Measurements from ENCODE around the gene AFG3L2. TPM values are rescaled to one million over a fixed set of nuclear protein-coding genes. Genes with fewer than 3 reads are reported as not detected.

AFG3L2 gene
- total RNA-seq, 1 experiment from 2014 or later, result 73.5 TPM

DNA sequence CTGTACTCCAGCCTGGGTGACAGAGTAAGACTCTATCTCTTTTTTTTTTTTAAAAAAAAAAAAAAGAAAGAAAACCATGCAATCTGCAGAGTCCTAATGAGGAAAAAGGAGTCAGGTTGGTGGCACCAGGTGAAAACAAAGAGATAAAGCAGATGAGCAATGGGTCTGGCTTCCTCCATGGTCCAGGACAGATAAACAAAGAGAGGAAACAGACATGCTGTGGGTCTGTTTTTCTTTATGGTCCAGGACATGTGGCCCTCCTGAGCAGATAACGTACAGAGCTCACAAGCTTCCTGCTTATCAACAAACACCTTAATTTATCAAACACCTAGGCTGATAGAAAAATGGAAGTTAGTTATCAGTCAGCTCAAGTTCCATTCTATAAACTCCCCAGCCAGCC, 93.4 kb downstream of the AFG3L2 start:
- H3K79me2 ChIP-seq (ENCODE audit: insufficient read depth, low read length), result no peaks in the 10 kb centered on the region
- no peak overlapping the region for H2AFZ ChIP-seq (ENCODE audit: low read length)
- Mint-ChIP-seq H3K27ac (no peak overlapping the region), H3K4me3 (no peak overlapping the region), H3K36me3 (ENCODE audit: insufficient read depth in 1 of 3, low read depth in 3 of 3) (no peaks in the 10 kb centered on the region; a peak in 1 of 7 replicates), H3K9me3 (no peaks in the 10 kb centered on the region), H3K4me1 (peaks cover 29 to 30% of the 10 kb centered on the region in 2 experiments), H3K27me3 (ENCODE audit: low read depth) (peaks cover 42% of the 10 kb centered on the region)
- H3K23me2 ChIP-seq (ENCODE audit: insufficient read length, low read depth, low read length, poor library complexity, severe bottlenecking), result peaks cover 14% of the 10 kb centered on the region
- H3K4me1 ChIP-seq (ENCODE audit: insufficient read depth, low read length), result no peaks in the 10 kb centered on the region
- H2BK5ac ChIP-seq (ENCODE audit: insufficient read length, low read length), result no peak overlapping the region
- WGBS (ENCODE audit: extremely low coverage, insufficient read length, low lambda C conversion rate), result no CpG with 5 or more reads among the region's 1 CpG
- no peak overlapping the region for H3K27ac ChIP-seq (ENCODE audit: insufficient read length, low read depth, low read length)
- H2BK20ac ChIP-seq (ENCODE audit: low read depth, low read length, poor library complexity, severe bottlenecking), result no peak overlapping the region
- no peak overlapping the region for H3K14ac ChIP-seq (ENCODE audit: insufficient read depth, low read length)
- no peak overlapping the region for H3K18ac ChIP-seq (ENCODE audit: insufficient read length, low read depth, low read length)
- no peak overlapping the region for H2BK120ac ChIP-seq (ENCODE audit: low read depth, low read length, poor library complexity, severe bottlenecking)
- H2BK12ac ChIP-seq (ENCODE audit: insufficient read length, low read depth, low read length), result no peak overlapping the region
- no peaks in the 10 kb centered on the region for H3K9me3 ChIP-seq (ENCODE audit: control insufficient read depth, low read depth, low read length)
- no peak overlapping the region for H2BK15ac ChIP-seq (ENCODE audit: low read depth, low read length)
- no peak overlapping the region for H3K4ac ChIP-seq (ENCODE audit: low read depth, low read length)
- TF ChIP-seq, protein P1, sequence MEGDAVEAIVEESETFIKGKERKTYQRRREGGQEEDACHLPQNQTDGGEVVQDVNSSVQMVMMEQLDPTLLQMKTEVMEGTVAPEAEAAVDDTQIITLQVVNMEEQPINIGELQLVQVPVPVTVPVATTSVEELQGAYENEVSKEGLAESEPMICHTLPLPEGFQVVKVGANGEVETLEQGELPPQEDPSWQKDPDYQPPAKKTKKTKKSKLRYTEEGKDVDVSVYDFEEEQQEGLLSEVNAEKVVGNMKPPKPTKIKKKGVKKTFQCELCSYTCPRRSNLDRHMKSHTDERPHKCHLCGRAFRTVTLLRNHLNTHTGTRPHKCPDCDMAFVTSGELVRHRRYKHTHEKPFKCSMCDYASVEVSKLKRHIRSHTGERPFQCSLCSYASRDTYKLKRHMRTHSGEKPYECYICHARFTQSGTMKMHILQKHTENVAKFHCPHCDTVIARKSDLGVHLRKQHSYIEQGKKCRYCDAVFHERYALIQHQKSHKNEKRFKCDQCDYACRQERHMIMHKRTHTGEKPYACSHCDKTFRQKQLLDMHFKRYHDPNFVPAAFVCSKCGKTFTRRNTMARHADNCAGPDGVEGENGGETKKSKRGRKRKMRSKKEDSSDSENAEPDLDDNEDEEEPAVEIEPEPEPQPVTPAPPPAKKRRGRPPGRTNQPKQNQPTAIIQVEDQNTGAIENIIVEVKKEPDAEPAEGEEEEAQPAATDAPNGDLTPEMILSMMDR (conservative IDR thresholded peaks at IDR 0.05), result no peak
- DNase-seq, result no peak
- H3K9ac ChIP-seq (ENCODE audit: extremely low read depth, insufficient read length, low read length), result no peak overlapping the region
- no peak overlapping the region for H3K4me2 ChIP-seq (ENCODE audit: insufficient read depth, insufficient read length, low read length)
- no peak overlapping the region for H4K8ac ChIP-seq (replicated peaks; ENCODE audit: insufficient read length, low read depth, low read length)
- no peaks in the 10 kb centered on the region for H3K79me1 ChIP-seq (ENCODE audit: insufficient read depth, low read depth, low read length, poor library complexity, severe bottlenecking)
- no peak overlapping the region for H3K56ac ChIP-seq (ENCODE audit: insufficient read length, low read depth, low read length)
- H2AK5ac ChIP-seq (ENCODE audit: insufficient read length, low read length), result no peak overlapping the region
- no peak overlapping the region for H4K5ac ChIP-seq (ENCODE audit: insufficient read length, low read depth, low read length)
- no peaks in the 10 kb centered on the region for H4K20me1 ChIP-seq (ENCODE audit: control insufficient read depth, insufficient read depth, insufficient read length)
- H3K27me3 ChIP-seq (ENCODE audit: insufficient read depth, low read length), result no peaks in the 10 kb centered on the region; the same call in 1 of the 2 replicates
- no peak overlapping the region for H4K91ac ChIP-seq (ENCODE audit: insufficient read length, low read depth, low read length)
- H3K23ac ChIP-seq (ENCODE audit: insufficient read length, low read depth, low read length), result no peak overlapping the region
- H3T11ph ChIP-seq (ENCODE audit: low read length), result no peak overlapping the region
